Stromal cell of bone marrow (primary cell): ENCODE results near the gene MRPL24.

Experiments
- DNase-seq: peaks from one replicate; pipeline ENCODE4 v3.0.0-alpha.2; 2012; ENCODE audit warnings: low read depth

MRPL24 gene

GRCh38 chr1:156692441-156692924 is 48.4 kb downstream of the MRPL24 start:
- DNase-seq: no peak

GRCh38 chr1:156691665-156692440 is 49.0 kb downstream of the MRPL24 start:
- DNase-seq: no peak

- DNase-seq: no peak
Measured at GRCh38 chr1:156691191-156691590, 49.7 kb downstream of the MRPL24 start.

DNA sequence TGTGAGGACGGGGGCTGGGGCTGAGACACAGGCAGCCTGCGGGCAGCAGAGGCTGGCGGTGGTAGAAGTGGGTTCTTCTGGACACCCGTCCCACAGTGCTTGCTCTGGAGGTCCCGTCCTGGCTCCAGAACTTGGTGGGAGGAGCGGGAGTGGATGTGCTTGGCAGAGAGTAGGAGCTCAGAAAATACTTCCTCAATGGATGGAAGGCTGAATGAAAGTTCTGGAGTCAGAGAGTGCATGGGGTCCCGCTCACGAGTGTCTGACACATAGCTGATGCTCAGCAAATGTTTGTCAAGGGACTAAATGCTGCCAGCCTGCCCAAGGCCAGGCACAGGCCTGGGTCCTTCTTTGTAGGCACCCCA is 50.2 kb downstream of the MRPL24 start:
- DNase-seq: no peak

DNA sequence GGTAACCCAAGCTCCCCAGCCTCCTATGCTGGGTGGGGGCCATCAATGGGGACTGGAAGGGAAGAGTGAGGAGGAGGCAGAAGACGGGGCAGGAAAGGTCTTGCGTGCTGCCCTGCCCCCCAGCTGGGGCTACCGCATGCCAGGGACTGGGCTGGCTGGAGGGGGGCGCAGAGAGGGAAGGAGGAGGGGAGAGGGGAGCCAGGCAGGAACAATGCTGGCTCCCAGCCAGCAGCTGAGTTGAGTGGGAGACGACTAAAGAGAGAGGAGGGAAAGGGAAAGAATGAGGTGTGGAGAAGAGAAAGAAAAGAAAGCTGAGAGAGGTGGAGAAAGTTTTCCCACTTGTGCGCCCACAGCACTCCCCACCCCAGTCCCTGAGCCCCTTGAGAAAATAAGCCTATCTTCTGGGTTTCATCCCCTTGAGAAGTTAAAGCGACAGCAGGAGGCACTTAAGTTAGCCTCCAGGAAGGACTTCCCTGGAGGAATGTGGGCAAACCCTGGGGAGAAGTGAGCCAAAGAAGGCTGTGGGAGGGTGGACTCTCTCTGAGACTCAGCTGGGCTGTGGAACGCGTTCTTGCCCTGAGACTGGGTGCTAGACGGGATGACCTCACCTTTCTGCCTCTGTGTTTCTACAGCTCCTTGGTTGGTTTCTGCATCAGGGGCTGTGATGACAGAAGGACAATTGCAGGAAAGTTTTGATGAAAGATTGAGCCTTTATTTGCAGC is 50.8 kb downstream of the MRPL24 start:
- DNase-seq: no peak

DNA sequence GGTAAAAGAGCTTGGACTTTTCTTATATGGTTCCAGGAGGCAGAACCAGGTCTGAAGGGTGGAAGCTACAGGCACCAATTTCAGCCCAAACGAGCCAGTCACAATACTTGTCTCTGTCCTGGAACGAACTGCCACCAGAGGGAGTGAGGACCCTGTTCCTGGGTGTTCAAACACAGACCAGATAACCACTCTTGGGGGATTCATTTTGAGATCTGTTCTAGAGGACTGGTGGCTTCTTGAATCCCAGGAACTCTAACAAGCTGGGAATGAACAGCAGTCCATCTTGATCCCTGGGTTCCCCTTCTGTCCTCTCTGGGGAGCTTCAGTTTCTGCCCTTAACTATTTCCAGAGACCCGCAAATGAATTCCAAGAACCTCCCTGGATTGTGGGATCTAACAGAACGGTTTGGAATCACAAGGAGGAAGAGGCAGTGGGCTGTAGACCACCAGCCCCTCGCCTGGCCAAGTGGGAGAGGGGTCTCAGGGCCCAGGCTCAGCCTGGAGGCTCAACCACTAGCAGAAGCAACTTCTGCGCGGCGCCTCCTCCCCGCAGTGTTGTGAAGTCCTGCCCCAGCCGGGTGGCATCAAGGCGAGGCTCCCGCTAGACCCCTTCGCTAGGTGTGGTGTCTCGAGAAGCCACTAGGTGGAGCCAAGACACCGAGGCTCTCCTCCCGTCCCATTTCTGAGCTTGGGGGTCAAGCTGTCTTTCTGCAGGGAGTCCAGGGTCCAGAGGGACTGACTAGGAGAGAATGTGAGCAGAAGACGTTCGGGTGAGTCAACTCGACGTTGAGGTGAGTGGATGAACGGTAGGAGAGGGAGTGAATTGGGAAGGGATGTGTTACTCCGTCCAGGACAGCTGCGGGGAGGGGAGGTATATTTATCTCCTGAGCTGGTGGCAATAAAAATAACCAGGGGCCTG is 51.6 kb downstream of the MRPL24 start:
- peak; percentile 52 for DNase-seq
